ENCODE data around the gene PSD2.

PSD2 gene

GRCh38 chr5:139795074-139796001, at the start of gene PSD2:
PSD2 (plus strand) TSS chr5:139795808; CDS start chr5:139809441, 13,633 bp downstream.
- TF ChIP-seq CTCF (IDR thresholded peaks at IDR 0.05; ENCODE audit: control insufficient read depth, extremely low read depth, insufficient read depth), result no peak
- no peak for DNase-seq (ENCODE audit: low read depth)
- H3K4me3 ChIP-seq (ENCODE audit: low read depth, low read length), result no peak within 1 kb of the TSS; the same call in 1 of the 2 replicates

DNA sequence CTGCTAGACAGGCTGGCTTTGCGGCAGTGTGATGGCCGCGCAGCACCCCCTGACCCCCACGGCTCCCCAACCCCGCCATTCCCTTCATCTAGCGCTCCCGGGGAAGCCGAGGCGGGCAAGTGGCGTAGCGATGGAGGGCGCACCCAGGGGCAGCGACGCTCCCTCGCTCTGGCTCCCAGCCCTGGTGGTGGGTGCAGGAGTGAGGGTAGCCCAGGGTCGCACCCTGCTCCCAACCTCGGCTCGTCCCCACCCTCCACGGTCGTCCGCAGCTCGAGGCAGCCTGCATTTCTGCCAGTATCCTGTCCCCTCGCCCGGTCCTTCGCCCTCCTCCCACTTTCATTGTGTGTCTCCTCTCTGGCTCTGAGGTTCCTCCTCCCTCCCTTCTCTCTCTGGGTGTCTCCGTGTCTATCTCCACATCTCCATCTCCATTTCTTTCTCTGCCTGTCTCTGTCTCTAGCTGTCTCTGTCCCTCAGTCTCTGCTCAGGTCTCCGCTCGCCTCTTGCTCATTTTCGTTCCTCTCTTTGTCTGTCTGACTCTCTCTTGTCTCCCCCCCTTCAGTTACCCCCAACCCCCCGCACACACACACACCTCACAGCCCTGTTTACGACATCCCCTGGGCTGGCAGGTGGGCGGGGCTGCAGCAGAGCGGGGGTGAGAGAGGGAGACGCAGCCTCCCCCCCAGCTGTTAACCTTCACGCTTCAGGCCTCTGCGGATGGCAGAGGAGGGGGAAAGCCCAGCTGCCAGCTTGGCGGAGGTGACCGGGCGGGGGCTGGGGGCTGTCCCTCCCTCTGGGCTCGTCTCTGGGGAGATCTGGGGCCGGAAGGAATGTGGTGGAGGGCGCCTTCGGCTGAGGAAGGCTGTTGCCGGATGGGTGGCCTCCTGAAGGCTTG, 48.7 kb upstream of the PSD2 start:
- H3K4me3 ChIP-seq (ENCODE audit: low read depth, low read length), result no peak overlapping the region
- no peak for TF ChIP-seq CTCF (IDR thresholded peaks at IDR 0.05; ENCODE audit: control insufficient read depth, extremely low read depth, insufficient read depth)
- no peak for DNase-seq (ENCODE audit: low read depth)

- TF ChIP-seq CTCF (IDR thresholded peaks at IDR 0.05; ENCODE audit: control insufficient read depth, extremely low read depth, insufficient read depth), result no peak
- H3K4me3 ChIP-seq (ENCODE audit: low read depth, low read length), result no peak overlapping the region
- DNase-seq (ENCODE audit: low read depth), result no peak
Observed at GRCh38 chr5:139747583-139748504, 47.8 kb upstream of the PSD2 start.

- TF ChIP-seq CTCF (IDR thresholded peaks at IDR 0.05; ENCODE audit: control insufficient read depth, extremely low read depth, insufficient read depth), result no peak
- no peak overlapping the region for H3K4me3 ChIP-seq (ENCODE audit: low read depth, low read length)
- no peak for DNase-seq (ENCODE audit: low read depth)
Observed at GRCh38 chr5:139748505-139748826, 47.1 kb upstream of the PSD2 start.

- DNase-seq (ENCODE audit: low read depth), result no peak
- H3K4me3 ChIP-seq (ENCODE audit: low read depth, low read length), result no peak overlapping the region
- TF ChIP-seq CTCF (IDR thresholded peaks at IDR 0.05; ENCODE audit: control insufficient read depth, extremely low read depth, insufficient read depth), result no peak
Observed at GRCh38 chr5:139749242-139749641, 46.4 kb upstream of the PSD2 start.

GRCh38 chr5:139751236-139751635, 44.4 kb upstream of the PSD2 start:
- no peak overlapping the region for H3K4me3 ChIP-seq (ENCODE audit: low read depth, low read length)
- no peak for TF ChIP-seq CTCF (IDR thresholded peaks at IDR 0.05; ENCODE audit: control insufficient read depth, extremely low read depth, insufficient read depth)
- no peak for DNase-seq (ENCODE audit: low read depth)

Data from LNCaP clone FGC (cell line).